ENCODE data around the gene LRRC8C.

GRCh38 chr1:89670163-89670562, 37.2 kb downstream of the LRRC8C start:
- TF ChIP-seq, protein P1, sequence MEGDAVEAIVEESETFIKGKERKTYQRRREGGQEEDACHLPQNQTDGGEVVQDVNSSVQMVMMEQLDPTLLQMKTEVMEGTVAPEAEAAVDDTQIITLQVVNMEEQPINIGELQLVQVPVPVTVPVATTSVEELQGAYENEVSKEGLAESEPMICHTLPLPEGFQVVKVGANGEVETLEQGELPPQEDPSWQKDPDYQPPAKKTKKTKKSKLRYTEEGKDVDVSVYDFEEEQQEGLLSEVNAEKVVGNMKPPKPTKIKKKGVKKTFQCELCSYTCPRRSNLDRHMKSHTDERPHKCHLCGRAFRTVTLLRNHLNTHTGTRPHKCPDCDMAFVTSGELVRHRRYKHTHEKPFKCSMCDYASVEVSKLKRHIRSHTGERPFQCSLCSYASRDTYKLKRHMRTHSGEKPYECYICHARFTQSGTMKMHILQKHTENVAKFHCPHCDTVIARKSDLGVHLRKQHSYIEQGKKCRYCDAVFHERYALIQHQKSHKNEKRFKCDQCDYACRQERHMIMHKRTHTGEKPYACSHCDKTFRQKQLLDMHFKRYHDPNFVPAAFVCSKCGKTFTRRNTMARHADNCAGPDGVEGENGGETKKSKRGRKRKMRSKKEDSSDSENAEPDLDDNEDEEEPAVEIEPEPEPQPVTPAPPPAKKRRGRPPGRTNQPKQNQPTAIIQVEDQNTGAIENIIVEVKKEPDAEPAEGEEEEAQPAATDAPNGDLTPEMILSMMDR (IDR thresholded peaks at IDR 0.05; ENCODE audit: insufficient read depth, low read length, poor library complexity, severe bottlenecking), result no peak
- TF ChIP-seq EZH2phosphoT487 (conservative IDR thresholded peaks at IDR 0.05; ENCODE audit: low read length), result no peak
